Astrocyte (in vitro differentiated cells and primary cell): ENCODE data around the gene TANGO2.

Source experiments
- CTCF ChIP-seq: IDR thresholded peaks from 2 replicates; pipeline ENCODE4 v1.5.1; 2011; ENCODE audit warnings: low read depth, mild to moderate bottlenecking, inconsistent platforms, low read length, moderate library complexity; ENCODE audit not compliant: insufficient read depth
- EZH2 ChIP-seq: IDR thresholded peaks from 2 replicates; pipeline ENCODE4 v1.6.1; 2012; ENCODE audit warnings: mild to moderate bottlenecking, low read length, inconsistent platforms; ENCODE audit not compliant: insufficient read depth

DNA sequence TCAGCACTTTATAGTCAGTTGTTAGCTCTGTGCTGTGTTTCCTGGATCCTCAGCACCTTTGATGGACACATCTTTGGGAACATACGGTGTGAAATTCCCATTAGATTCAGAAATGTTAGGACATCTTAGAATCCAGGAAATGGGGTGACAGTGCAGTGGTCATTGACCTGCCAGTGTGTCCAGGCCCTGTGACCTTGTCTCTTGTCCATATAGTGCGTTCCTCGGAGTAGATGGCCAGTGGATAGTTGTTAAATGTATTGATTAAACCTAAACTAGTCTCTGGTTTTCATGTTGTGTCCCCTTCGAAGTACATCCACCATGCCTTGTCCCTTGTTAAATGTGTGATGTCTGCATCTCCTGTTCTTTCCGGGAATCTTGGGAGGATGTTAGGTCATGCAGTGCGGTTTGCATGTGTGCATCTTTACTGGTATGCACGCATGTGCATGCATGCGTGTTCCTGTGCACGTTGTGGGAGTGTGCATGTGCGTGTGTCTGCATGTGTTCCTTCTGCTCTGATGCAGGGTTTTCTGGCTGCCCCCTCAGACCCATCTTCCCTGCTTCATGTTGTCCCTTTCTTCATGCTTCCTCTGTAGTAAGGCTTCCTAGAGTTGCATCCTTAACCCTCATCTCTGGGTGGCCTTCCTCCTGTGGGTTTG is 63.1 kb downstream of the TANGO2 start:
- no peak for TF ChIP-seq CTCF
- TF ChIP-seq EZH2 = no peak
